Spinal cord (tissue), 10 donors: Measurements from ENCODE around the gene SUFU. TPM values are rescaled to one million over a fixed set of nuclear protein-coding genes. Genes with fewer than 3 reads are reported as not detected.
"Not testable (repeated sequence)": the region's sequence is repeated elsewhere in the genome, so short reads cannot be mapped to it uniquely, and the experiment has no call there.

Experiments used
- DNase-seq, 6 donors: peaks; one replicate each; pipeline versions ENCODE4 v3.0.0 to v3.0.0-alpha.2; 2013 to 2015; ENCODE audit warnings: low spot score in 6 of 6, low read depth in 4 of 6
- H3K27ac ChIP-seq: one replicate; pipeline ENCODE4 v1.5.1; 2013; ENCODE audit warnings: low read depth, low read length, control low read depth
- H3K27me3 ChIP-seq: one replicate; pipeline ENCODE4 v1.6.1; 2013; ENCODE audit warnings: low read length; ENCODE audit not compliant: control insufficient read depth, insufficient read depth
- H3K36me3 ChIP-seq: one replicate; pipeline ENCODE4 v1.6.1; 2013; ENCODE audit warnings: low read length; ENCODE audit not compliant: control insufficient read depth, insufficient read depth
- H3K4me1 ChIP-seq: one replicate; pipeline ENCODE4 v1.6.1; 2013; ENCODE audit warnings: low read length; ENCODE audit not compliant: control insufficient read depth, insufficient read depth
- H3K4me3 ChIP-seq: one replicate; pipeline ENCODE4 v1.5.1; 2013; ENCODE audit warnings: low read depth, low read length, control low read depth
- H3K9me3 ChIP-seq: one replicate; pipeline ENCODE4 v1.6.1; 2013; ENCODE audit warnings: low read length; ENCODE audit not compliant: control insufficient read depth, insufficient read depth
- WGBS: methylation state at CpG from one replicate; pipeline ENCODE4 v1.1.5; 2013; ENCODE audit warnings: missing lambda C conversion rate; ENCODE audit not compliant: insufficient coverage; 5-methylcytosine and 5-hydroxymethylcytosine counted together
- polyA plus RNA-seq, 2 donors: library from polyadenylated mRNA; unstranded; fragments of 120-200 nt; gene quantifications; one replicate each; pipeline ENCODE4 v1.2.1, GENCODE V29; 2013; ENCODE audit not compliant: insufficient read length in 2 of 2
- total RNA-seq, 2 donors: library from RNA; depleted of rRNA in 1 of 2; stranded (reverse); fragments of 120-200 nt in 1 of 2; fragments of >200 nt in 1 of 2; gene quantifications; one replicate each; pipeline versions ENCODE4 v1.2.3 to v1.2.4, GENCODE V29; 2013 to 2014
- donor health status: healthy.

SUFU gene
- total and polyA plus RNA-seq, 4 donors = 6.8 to 27.0 (median 17.9) TPM

DNA sequence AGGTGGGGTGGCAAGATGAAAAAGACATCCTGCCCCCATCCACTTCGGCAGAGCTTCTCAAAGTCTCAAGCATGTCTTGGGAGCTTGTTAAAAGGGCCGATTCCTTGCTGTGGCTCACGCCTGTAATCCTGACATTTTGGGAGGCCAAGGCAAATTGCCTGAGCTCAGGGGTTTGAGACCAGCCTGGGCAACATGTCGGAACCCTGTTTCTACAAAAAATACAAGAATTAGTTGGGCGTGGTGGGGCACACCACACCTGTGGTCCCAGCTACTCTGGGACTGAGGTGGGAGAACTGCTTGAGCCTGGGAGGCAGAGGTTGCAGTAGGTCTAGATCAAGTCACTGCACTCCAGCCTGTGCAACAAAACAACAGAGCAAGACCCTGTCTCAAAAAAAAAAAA, 155.0 kb downstream of the SUFU start:
- no peak for DNase-seq
- Histone ChIP-seq H3K36me3 (peaks cover 67% of the 10 kb centered on the region), H3K4me3 (no peak overlapping the region), H3K27ac (no peak overlapping the region), H3K27me3 (no peaks in the 10 kb centered on the region), H3K4me1 (peaks cover 34% of the 10 kb centered on the region), H3K9me3 (no peaks in the 10 kb centered on the region)
- 84% methylated on average over 3 of the region's 5 CpGs for WGBS

DNA sequence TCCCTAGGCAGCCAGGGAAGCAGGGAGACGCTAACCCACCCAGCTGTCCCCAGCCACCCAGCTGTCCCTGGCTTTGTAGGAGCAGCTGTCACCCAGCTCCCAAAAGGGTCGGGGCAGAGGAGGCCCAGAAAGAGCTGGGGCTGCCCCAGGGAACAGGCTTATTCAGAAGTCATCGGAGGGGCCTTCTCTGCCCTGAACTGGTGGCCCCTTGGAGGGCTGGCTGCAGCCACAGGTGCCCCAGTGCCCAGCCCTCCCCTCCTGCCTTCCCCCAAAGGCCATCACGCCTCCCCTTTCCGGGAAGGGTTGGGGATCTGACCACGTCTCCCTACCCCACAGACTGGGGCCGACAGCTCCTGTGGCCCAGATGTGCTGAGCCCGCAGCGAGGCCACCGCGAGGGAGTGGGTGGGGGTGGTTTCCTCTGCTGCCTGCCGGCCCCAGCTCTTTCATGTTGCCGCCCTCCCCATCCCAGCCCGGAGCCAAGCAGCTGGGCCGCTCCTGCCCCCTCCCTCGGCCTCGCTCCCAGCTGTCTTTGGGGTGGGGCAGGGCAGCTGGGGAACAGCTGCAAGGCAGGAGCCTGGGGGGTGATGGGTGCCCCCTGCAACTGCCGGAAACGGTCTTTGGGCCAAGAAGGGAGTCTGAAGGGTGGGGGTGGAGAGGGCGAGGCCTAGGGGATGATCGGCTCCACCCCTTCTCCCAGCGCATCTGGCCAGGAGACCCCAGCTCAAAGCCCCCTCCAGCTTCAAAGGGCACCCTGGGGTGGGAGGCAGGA, 157.3 kb downstream of the SUFU start:
- Histone ChIP-seq H3K9me3 (no peaks in the 10 kb centered on the region), H3K4me3 (no peak overlapping the region), H3K4me1 (peaks cover 25% of the 10 kb centered on the region), H3K36me3 (peaks cover 45% of the 10 kb centered on the region), H3K27me3 (no peaks in the 10 kb centered on the region), H3K27ac (peak overlapping the region; percentile 67)
- peak in 2 of 6 donors; percentile 33 to 72 for DNase-seq
- 10% methylated on average over 10 of the region's 22 CpGs for WGBS

DNA sequence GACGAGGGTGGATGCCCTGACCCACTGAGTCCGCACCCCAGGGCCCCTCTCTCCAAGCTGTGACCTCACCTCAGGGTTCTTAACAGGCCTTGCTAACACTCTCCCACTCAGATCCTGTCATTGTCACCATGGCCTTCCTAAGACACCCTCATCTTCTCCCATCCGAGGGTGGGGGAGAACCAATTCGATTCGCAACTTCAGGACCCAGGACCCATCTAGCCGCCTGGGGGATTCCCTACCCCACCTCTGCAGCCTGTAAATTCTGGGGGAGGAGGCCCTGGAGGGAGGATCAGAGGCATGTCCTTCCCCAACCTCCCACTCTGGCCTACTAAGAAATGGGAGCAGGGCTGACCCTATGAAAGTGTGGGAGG, 157.9 kb downstream of the SUFU start:
- H3K9me3 ChIP-seq = no peaks in the 10 kb centered on the region
- no peak overlapping the region for H3K4me3 ChIP-seq
- WGBS = 17% methylated on average over 2 of the region's 6 CpGs
- DNase-seq = no peak
- no peaks in the 10 kb centered on the region for H3K27me3 ChIP-seq
- peaks cover 40% of the 10 kb centered on the region for H3K36me3 ChIP-seq
- H3K4me1 ChIP-seq = peaks cover 25% of the 10 kb centered on the region
- peak overlapping the region; percentile 67 for H3K27ac ChIP-seq

DNA sequence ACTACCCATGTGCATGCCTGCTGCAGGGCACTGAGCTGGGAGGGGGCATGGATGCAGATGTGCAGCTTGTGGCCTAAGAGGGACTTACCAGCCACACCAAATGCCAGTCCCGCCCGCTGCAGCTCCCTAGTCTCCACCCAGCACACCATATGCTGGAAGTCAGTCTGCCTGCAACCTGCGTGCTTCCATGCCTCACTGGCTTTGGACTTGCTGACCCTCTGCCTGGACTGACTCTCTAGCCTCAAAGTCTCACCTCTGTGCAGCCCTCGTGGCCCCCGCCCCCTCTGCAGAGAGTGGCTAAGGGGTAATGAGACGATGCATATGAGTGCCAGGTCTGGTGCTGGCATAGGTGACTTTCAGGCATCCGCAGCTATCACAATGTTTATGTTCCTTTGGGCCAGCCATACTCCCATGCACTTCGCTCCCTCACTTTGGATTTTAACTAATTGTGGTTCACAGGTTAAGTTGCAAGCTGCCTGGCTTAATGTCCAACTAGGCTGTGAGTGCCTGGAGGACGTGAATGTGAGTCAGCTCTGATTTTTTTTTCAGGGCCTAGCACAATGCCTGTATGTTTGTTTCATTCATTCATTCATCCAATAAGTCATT, 162.2 kb downstream of the SUFU start:
- Histone ChIP-seq H3K36me3 (peaks cover 3% of the 10 kb centered on the region), H3K4me3 (no peak overlapping the region), H3K27ac (no peak overlapping the region), H3K4me1 (peaks cover 45% of the 10 kb centered on the region), H3K27me3 (no peaks in the 10 kb centered on the region), H3K9me3 (no peaks in the 10 kb centered on the region)
- 75% methylated on average over 8 of the region's 9 CpGs for WGBS
- no peak for DNase-seq

DNA sequence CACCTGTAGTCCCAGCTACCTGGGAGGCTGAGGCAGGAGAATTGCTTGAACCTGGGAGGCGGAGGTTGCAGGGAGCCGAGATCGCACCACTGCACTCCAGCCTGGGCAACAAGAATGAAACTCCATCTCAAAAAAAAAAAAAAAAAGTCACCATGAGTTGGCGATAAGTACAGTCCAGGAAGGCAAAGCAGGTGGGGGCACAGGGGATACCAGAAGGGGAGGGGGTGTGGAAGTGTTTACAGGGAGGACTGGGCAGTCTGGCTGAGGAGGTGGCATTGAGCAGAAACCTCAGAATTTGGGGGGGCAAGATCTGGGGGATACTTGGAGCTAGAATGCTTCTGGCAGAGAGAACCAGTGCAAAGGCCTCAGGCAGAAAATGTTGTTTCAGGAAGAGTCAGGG, 163.6 kb downstream of the SUFU start:
- peaks cover 43% of the 10 kb centered on the region for H3K4me1 ChIP-seq
- H3K27ac ChIP-seq, H3K36me3 ChIP-seq, H3K27me3 ChIP-seq, H3K9me3 ChIP-seq, H3K4me3 ChIP-seq, DNase-seq: not testable (repeated sequence)
- 100% methylated on average over 1 of the region's 4 CpGs for WGBS

DNA sequence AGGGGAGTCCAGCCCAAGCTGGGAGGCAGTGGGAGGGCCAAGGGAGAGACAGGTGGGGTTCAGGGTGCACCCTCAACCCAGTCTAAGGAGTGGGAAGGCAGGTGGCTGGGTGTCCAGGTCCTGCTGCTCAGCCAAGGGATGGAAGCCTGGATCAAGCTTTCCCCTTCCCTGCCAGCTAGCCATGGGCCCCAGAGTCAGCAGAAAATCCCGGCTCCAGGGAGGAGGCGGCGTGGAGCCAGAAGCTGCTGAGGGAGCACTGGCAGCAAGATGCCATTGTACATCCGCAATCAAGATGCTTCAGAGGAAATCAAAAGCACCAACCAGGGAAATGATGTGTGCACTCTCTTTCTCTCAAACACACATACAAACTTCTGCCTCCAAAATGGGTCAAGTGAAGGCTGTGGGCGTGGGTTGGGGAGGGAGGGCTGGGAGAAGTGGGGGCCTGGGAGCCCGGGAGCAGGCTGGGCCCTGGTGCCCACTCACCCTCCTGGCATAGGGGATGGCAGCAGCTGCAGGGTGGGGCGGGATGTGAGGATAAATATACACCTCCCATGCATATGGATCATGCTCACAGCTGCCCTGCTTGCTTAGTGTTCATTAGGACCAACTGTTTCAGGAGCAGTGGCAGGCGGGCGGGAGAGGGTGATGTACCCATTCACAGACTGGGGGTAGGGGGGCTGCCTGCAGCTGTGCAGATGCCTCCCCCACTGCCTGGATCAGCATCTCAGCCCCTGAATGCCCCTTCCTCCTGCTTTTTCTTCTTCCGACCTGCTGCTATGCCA, 164.7 kb downstream of the SUFU start:
- H3K4me1 ChIP-seq = peaks cover 54% of the 10 kb centered on the region
- H3K36me3 ChIP-seq = no peaks in the 10 kb centered on the region
- peak overlapping the region; percentile 72 for H3K27ac ChIP-seq
- no peaks in the 10 kb centered on the region for H3K9me3 ChIP-seq
- no peaks in the 10 kb centered on the region for H3K27me3 ChIP-seq
- no peak overlapping the region for H3K4me3 ChIP-seq
- WGBS = 62% methylated on average over 5 of the region's 10 CpGs
- DNase-seq = peak in 2 of 6 donors; percentile 35 to 64

DNA sequence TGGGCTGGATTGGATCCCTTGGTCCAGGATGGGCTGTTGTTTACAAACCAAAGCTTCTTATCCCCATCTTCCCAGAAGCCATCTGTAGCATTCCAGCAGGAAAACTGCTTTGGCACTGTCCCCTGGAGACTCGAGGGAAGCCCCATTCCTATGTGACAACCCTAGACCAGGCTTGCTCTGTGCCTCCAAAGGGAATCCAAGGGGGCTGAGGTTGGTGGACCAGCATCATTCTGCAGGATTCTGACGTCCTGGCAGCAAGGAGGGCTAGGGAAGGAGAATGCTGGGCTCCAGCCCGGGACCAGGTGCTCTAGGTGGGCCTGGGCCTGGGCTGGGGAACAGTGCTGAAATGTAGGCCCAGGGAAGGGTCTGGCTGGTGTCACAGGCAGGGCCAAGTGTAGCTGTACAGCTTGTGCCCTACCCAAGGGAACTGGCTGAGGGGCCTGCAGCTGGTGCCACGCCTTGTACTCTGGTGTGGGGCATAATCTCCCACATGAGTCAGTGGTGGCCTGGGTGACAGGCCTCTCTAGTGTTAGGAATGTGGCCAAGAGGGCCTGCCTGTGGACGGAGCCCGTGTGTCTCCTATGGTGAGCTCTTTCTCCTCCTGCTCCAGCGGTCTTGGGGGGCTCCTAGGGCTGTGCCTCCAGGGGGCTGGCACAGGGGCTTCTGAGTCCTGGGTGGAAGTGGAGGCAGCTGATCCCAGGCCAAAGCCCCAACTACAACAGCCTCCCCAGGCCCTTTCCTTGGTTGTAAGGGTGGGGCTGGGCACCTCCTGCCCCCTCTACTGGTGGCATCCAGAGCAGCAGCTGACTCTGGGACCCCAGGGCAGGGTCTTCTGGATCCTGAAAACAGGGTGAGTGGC, 165.7 kb downstream of the SUFU start:
- Histone ChIP-seq H3K27ac (peak overlapping the region; percentile 72), H3K36me3 (no peaks in the 10 kb centered on the region), H3K9me3 (no peaks in the 10 kb centered on the region), H3K27me3 (no peaks in the 10 kb centered on the region), H3K4me1 (peaks cover 64% of the 10 kb centered on the region), H3K4me3 (no peak overlapping the region)
- WGBS = 59% methylated on average over 6 of the region's 7 CpGs
- DNase-seq = peak in 2 of 6 donors; percentile 36 to 39

DNA sequence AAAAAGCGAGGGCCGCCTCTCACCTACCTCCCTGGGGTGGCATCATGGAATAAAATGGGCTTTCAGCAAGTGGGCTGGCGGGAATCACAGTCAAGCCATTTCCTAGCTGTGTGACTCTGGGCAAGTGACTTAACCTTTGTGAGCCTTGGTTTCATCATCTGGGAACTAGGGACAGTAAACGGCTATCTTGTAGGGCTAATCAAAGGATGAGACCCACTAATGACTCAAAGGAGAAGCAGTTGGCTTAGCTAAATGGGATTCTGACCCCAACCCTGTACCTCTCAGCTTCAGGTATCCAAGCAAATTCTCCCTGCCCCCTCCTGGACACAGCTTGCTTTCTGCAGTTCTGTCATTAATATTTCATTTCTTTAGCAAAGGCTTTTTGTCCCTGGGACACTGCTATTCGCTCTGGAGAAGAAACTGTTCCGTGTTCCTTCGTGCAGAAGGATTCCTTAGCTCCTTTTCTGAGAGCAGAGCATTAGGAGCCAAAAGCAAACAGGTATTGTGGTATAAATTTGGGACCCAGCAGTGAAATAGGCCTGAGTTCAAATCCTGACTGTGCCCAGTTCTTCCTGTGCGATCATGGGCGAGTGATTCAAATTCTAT, 166.4 kb downstream of the SUFU start:
- Histone ChIP-seq H3K27ac (peak overlapping the region; percentile 22), H3K9me3 (no peaks in the 10 kb centered on the region), H3K4me3 (no peak overlapping the region), H3K36me3 (no peaks in the 10 kb centered on the region), H3K27me3 (no peaks in the 10 kb centered on the region), H3K4me1 (peaks cover 71% of the 10 kb centered on the region)
- DNase-seq = no peak
- 69% methylated on average over 6 of the region's 9 CpGs for WGBS
